ENCODE results near the gene CCR8. TPM values are rescaled to one million over a fixed set of nuclear protein-coding genes. Genes with fewer than 3 reads are reported as not detected.
"Not testable (repeated sequence)": the region's sequence is repeated elsewhere in the genome, so short reads cannot be mapped to it uniquely, and the experiment has no call there.

The CCR8 gene
- total RNA-seq, 1 donor from 2014 or later = not detected

GRCh38 chr3:39347586-39347876 lies 18.0 kb downstream of the CCR8 start:
- no peak for TF ChIP-seq CTCF (IDR thresholded peaks at IDR 0.05)
- no peaks in the 10 kb centered on the region for H3K4me1 Mint-ChIP-seq (ENCODE audit: low read depth)
- no peak for DNase-seq (ENCODE audit: low spot score)
- H3K9me3 Mint-ChIP-seq (ENCODE audit: low read depth) = no peaks in the 10 kb centered on the region
- H3K36me3 Mint-ChIP-seq (ENCODE audit: low read depth) = no peaks in the 10 kb centered on the region
- no peak overlapping the region for H3K4me3 Mint-ChIP-seq (ENCODE audit: unreplicated experiment)
- H3K27me3 Mint-ChIP-seq (ENCODE audit: low read depth) = peaks cover 10% of the 10 kb centered on the region
- H3K27ac Mint-ChIP-seq (ENCODE audit: unreplicated experiment) = no peak overlapping the region

GRCh38 chr3:39349080-39349479 lies 19.6 kb downstream of the CCR8 start:
- Mint-ChIP-seq H3K9me3 (ENCODE audit: low read depth) (no peaks in the 10 kb centered on the region), H3K4me3 (ENCODE audit: unreplicated experiment) (no peak overlapping the region), H3K36me3 (ENCODE audit: low read depth) (no peaks in the 10 kb centered on the region), H3K27me3 (ENCODE audit: low read depth) (peaks cover 5% of the 10 kb centered on the region), H3K4me1 (ENCODE audit: low read depth) (no peaks in the 10 kb centered on the region), H3K27ac (ENCODE audit: unreplicated experiment) (no peak overlapping the region)
- DNase-seq (ENCODE audit: low spot score) = no peak
- no peak for TF ChIP-seq CTCF (IDR thresholded peaks at IDR 0.05)

- Mint-ChIP-seq H3K27me3 (ENCODE audit: low read depth) (peaks cover 5% of the 10 kb centered on the region), H3K36me3 (ENCODE audit: low read depth) (no peaks in the 10 kb centered on the region), H3K4me3 (ENCODE audit: unreplicated experiment) (no peak overlapping the region), H3K27ac (ENCODE audit: unreplicated experiment) (no peak overlapping the region), H3K9me3 (ENCODE audit: low read depth) (no peaks in the 10 kb centered on the region), H3K4me1 (ENCODE audit: low read depth) (no peaks in the 10 kb centered on the region)
- DNase-seq (ENCODE audit: low spot score) = no peak
- no peak for TF ChIP-seq CTCF (IDR thresholded peaks at IDR 0.05)
These were observed 21.2 kb downstream of the CCR8 start for GRCh38 chr3:39350714-39351113.

GRCh38 chr3:39351134-39351533 lies 21.6 kb downstream of the CCR8 start:
- DNase-seq (ENCODE audit: low spot score); H3K4me1 Mint-ChIP-seq (ENCODE audit: low read depth); H3K27me3 Mint-ChIP-seq (ENCODE audit: low read depth); H3K4me3 Mint-ChIP-seq (ENCODE audit: unreplicated experiment); H3K36me3 Mint-ChIP-seq (ENCODE audit: low read depth); H3K9me3 Mint-ChIP-seq (ENCODE audit: low read depth); H3K27ac Mint-ChIP-seq (ENCODE audit: unreplicated experiment): not testable (repeated sequence)

- H3K4me3 Mint-ChIP-seq (ENCODE audit: unreplicated experiment); DNase-seq (ENCODE audit: low spot score); H3K27me3 Mint-ChIP-seq (ENCODE audit: low read depth); H3K27ac Mint-ChIP-seq (ENCODE audit: unreplicated experiment); H3K4me1 Mint-ChIP-seq (ENCODE audit: low read depth); H3K9me3 Mint-ChIP-seq (ENCODE audit: low read depth); H3K36me3 Mint-ChIP-seq (ENCODE audit: low read depth): not testable (repeated sequence)
These were observed 23.8 kb downstream of the CCR8 start for GRCh38 chr3:39353168-39353927.

GRCh38 chr3:39358333-39358732 lies 28.8 kb downstream of the CCR8 start:
- peaks cover 5% of the 10 kb centered on the region for H3K9me3 Mint-ChIP-seq (ENCODE audit: low read depth)
- no peak for DNase-seq (ENCODE audit: low spot score)
- H3K27me3 Mint-ChIP-seq (ENCODE audit: low read depth) = peaks cover 12% of the 10 kb centered on the region
- TF ChIP-seq CTCF (IDR thresholded peaks at IDR 0.05) = no peak
- no peak overlapping the region for H3K4me3 Mint-ChIP-seq (ENCODE audit: unreplicated experiment)
- no peaks in the 10 kb centered on the region for H3K4me1 Mint-ChIP-seq (ENCODE audit: low read depth)
- H3K36me3 Mint-ChIP-seq (ENCODE audit: low read depth) = no peaks in the 10 kb centered on the region
- no peak overlapping the region for H3K27ac Mint-ChIP-seq (ENCODE audit: unreplicated experiment)
